IPS-15b (cell line): ENCODE measurements around the gene FCHO2.

Experiments
- H3K27me3 ChIP-seq: one replicate; pipeline ENCODE4 v1.6.1; 2013; ENCODE audit warnings: low read length; ENCODE audit not compliant: control insufficient read depth, insufficient read depth
- H3K36me3 ChIP-seq: one replicate; pipeline ENCODE4 v1.6.1; 2013; ENCODE audit warnings: low read length; ENCODE audit not compliant: control insufficient read depth, insufficient read depth
- H3K4me1 ChIP-seq: one replicate; pipeline ENCODE4 v1.6.1; 2013; ENCODE audit warnings: mild to moderate bottlenecking, low read length; ENCODE audit not compliant: control insufficient read depth, insufficient read depth
- H3K4me3 ChIP-seq: one replicate; pipeline ENCODE4 v1.5.1; 2013; ENCODE audit warnings: low read depth, low read length
- H3K9ac ChIP-seq: one replicate; pipeline ENCODE4 v1.6.1; 2013; ENCODE audit warnings: low read depth, mild to moderate bottlenecking, low read length
- H3K9me3 ChIP-seq: one replicate; pipeline ENCODE4 v1.6.1; 2013; ENCODE audit warnings: mild to moderate bottlenecking, low read length; ENCODE audit not compliant: control insufficient read depth, insufficient read depth

FCHO2 gene

DNA sequence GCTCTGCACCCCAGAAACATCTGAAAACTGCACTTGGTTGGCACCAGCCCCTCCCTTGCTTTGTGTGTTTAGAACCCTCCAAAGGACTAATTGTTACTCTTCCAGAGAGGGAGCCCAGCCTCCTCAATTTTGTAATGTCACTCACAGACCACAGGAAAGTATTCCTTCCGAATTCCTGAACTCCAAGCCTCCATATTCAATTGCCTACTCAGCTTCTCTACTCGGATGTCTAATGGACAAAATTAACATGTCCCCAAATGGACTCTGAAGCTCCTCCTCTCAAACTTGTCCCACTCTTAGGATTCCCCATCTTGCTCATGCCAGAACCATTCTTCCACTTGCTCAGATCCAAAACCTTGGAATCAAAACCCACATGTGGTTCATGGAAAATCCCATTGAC lies 160.7 kb downstream of the FCHO2 start:
- H3K36me3 ChIP-seq: no peaks in the 10 kb centered on the region
- no peak overlapping the region for H3K9ac ChIP-seq
- H3K4me1 ChIP-seq: no peaks in the 10 kb centered on the region
- no peak overlapping the region for H3K4me3 ChIP-seq
- H3K9me3 ChIP-seq: no peaks in the 10 kb centered on the region
- H3K27me3 ChIP-seq: peaks cover 41% of the 10 kb centered on the region

DNA sequence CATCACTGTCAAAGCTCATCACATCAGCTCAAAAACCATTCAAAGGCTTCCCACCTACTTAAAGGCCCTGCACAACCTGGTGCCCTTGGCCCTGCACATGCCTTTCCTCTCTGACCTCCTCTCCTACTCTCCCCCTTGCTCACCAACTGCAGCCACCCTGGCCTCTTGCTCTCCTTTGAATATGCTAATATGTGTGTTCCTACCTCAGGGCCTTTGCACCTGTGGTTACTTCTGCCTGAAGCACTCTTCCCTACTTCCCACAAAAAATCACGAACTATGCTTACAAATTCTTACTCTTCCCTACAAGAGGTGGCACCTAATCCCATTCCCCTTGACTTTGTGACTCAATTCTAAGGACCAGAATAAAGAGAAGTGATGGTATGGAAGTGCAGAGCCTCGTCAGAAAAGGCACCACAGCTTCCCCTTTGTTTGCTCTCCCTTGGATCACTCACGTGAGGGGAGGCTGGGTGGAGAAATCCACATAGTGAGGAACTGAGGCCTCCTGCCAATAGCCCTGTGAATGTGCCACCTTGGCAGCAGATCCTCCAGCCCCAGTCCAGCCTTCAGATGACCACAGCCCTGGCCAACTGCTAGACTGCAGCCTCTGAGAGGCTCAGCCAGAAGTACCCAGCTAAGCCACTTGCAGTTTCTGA lies 161.4 kb downstream of the FCHO2 start:
- Histone ChIP-seq H3K36me3 (no peaks in the 10 kb centered on the region), H3K9ac (no peak overlapping the region), H3K27me3 (peaks cover 48% of the 10 kb centered on the region), H3K4me3 (no peak overlapping the region), H3K4me1 (no peaks in the 10 kb centered on the region), H3K9me3 (no peaks in the 10 kb centered on the region)

- peaks cover 58% of the 10 kb centered on the region for H3K27me3 ChIP-seq
- H3K36me3 ChIP-seq: no peaks in the 10 kb centered on the region
- no peak overlapping the region for H3K9ac ChIP-seq
These were observed 162.6 kb downstream of the FCHO2 start for GRCh38 chr5:73118391-73118973.

GRCh38 chr5:73119451-73120157 lies 163.8 kb downstream of the FCHO2 start:
- H3K4me1 ChIP-seq: peaks cover 2% of the 10 kb centered on the region
- peak overlapping the region; percentile 41 for H3K9ac ChIP-seq
- H3K36me3 ChIP-seq: no peaks in the 10 kb centered on the region
- H3K27me3 ChIP-seq: peaks cover 61% of the 10 kb centered on the region
- H3K9me3 ChIP-seq: no peaks in the 10 kb centered on the region
- peak overlapping the region; percentile 71 for H3K4me3 ChIP-seq

More at GRCh38 chr5:73118391-73118973, 162.6 kb downstream of the FCHO2 start:
- Histone ChIP-seq H3K4me1 (peaks cover 2% of the 10 kb centered on the region), H3K9me3 (no peaks in the 10 kb centered on the region), H3K4me3 (no peak overlapping the region)

DNA sequence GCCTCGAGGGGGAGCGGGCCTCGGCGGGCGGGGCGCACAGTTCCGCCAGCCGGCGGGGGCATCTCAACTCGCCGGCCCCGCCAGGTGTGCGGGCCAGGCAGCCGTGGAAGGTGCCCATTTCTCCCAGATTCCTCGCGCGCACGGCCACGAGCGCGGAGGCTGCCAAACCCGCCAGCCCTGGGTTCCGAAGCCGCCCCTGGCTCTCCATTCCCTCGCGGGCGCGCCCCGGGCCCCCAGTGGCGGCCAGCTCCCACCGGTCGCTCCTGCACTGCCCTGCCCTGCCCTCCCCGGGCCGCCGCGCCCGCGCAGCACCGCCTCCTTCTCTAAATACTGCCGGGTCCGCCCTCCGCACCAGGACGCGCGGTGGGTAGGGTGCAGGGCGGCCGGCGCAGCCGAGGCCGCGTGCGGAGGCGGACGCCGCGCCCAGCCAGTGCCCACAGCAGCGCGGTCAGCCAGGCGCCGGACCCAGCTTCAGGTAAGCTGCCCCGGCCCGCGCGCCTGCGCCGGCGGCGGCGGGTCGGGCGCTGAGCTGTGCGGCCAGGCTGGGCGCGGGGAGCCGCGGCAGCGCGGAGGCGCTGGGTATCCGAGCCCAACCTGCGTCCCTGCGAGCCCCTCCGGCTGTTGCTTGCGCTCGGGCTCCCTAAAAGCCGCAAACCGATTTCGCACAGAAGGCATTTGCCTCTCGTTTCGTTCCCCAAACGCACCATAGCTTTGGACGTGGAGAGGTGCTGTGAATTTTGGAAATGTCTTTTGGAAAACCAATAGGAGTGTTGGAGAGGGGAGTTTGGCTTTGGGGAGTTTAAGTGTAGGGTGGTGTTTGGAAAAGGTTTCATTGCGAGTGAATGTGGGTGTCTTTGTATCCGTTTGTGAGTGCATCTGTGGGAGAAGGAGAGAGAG lies 164.6 kb downstream of the FCHO2 start, which contains the start of gene TMEM171:
TSS of gene TMEM171 (plus strand) at position 354 of the 897 bp plus-strand sequence. CDS start 2,799 bp downstream, outside the sequence.
- peak within 1 kb of the TSS; percentile 71 for H3K4me3 ChIP-seq

DNA sequence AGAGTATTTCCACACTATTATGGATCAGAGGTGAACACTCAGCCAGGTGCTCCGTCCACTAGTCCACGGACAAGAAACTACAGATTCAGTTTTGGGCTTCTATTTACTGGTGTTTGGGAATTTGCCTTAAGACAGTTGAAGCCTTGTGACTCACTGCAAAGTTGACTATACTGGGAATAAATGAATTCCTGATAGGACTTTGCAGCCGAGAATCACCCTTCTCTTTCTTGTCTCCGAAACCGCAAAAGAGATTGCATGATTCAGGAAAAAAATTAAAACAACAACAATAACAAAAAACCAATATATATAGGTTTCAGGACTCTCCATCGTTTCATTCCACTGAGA lies 165.2 kb downstream of the FCHO2 start:
- Histone ChIP-seq H3K27me3 (peaks cover 56% of the 10 kb centered on the region), H3K4me1 (peaks cover 2% of the 10 kb centered on the region), H3K36me3 (no peaks in the 10 kb centered on the region), H3K9me3 (no peaks in the 10 kb centered on the region), H3K9ac (peak overlapping the region; percentile 14), H3K4me3 (peak overlapping the region; percentile 71)

More for the DNA sequence above, 164.6 kb downstream of the FCHO2 start, which contains the start of gene TMEM171:
- peak within 1 kb of the TSS; percentile 41 for H3K9ac ChIP-seq
- no peaks in the 10 kb centered on the region for H3K36me3 ChIP-seq
- H3K9me3 ChIP-seq: no peaks in the 10 kb centered on the region
- peaks cover 59% of the 10 kb centered on the region for H3K27me3 ChIP-seq
- peaks cover 2% of the 10 kb centered on the region for H3K4me1 ChIP-seq

DNA sequence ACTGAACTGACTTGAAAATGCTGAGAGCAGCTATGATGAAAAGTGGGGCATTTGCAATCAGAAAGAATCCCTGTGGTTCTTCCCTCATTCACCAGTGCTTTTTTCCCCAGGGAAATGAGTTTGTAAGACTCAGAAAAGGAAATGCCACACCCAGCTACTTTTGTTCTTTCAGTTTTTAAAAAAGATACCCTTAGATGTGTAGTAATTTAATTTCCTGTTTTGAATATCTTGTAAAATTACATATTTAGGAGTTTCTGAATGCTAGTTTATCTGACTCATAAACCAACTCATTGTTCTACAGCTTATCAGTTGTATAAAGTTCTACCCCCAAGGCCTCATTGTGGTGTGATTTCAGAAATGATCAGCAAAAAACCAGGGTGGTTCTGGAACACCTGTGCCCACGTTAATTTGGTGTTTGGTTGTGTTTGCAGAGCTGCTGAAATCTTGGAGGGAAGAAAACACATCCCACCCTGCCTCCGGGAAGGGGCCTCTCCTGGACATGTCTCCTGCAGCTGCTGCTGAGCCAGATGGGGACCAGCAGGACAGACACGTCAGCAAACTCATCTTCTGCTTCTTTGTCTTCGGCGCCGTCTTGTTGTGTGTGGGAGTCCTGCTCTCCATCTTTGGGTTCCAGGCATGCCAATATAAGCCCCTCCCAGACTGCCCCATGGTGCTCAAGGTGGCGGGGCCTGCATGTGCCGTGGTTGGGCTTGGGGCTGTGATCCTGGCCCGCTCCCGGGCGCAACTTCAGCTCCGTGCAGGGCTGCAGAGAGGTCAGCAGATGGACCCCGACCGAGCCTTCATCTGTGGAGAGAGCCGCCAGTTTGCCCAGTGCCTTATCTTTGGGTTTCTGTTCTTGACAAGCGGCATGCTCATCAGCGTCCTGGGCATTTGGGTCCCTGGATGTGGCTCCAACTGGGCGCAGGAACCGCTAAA lies 167.3 kb downstream of the FCHO2 start:
- Histone ChIP-seq H3K27me3 (peaks cover 48% of the 10 kb centered on the region), H3K4me3 (no peak overlapping the region)

DNA sequence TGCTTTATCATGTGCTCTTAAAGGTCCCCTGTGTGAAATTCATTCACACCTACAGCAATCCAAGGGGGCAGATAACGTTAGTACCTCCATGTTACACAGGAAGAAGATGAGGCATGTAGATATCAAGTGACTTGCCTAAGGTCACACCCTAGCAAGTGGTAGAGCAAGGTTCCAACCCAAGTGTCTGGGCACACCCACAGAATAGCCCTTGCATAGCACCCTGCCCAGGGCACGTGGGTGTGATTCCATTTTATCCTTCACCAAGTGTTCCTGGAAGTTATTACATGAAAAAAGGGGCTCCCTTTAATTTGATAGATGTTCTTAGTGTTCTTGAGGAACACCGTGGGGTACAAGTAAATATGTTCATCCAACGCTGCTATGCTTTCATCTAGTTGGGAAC lies 169.4 kb downstream of the FCHO2 start:
- Histone ChIP-seq H3K4me1 (peaks cover 2% of the 10 kb centered on the region), H3K27me3 (peaks cover 31% of the 10 kb centered on the region), H3K4me3 (no peak overlapping the region), H3K9me3 (no peaks in the 10 kb centered on the region), H3K9ac (no peak overlapping the region), H3K36me3 (no peaks in the 10 kb centered on the region)

More for the DNA sequence above, 167.3 kb downstream of the FCHO2 start:
- Histone ChIP-seq H3K9me3 (no peaks in the 10 kb centered on the region), H3K36me3 (no peaks in the 10 kb centered on the region), H3K4me1 (peaks cover 2% of the 10 kb centered on the region), H3K9ac (no peak overlapping the region)

- Histone ChIP-seq H3K27me3 (peaks cover 23% of the 10 kb centered on the region), H3K36me3 (no peaks in the 10 kb centered on the region), H3K9ac (no peak overlapping the region), H3K4me3 (no peak overlapping the region), H3K9me3 (no peaks in the 10 kb centered on the region), H3K4me1 (peaks cover 2% of the 10 kb centered on the region)
These were observed 170.5 kb downstream of the FCHO2 start for GRCh38 chr5:73126381-73126780.

GRCh38 chr5:73126957-73127356 lies 171.1 kb downstream of the FCHO2 start:
- H3K9me3 ChIP-seq: no peaks in the 10 kb centered on the region
- no peak overlapping the region for H3K4me3 ChIP-seq
- no peaks in the 10 kb centered on the region for H3K36me3 ChIP-seq
- H3K4me1 ChIP-seq: peaks cover 2% of the 10 kb centered on the region
- H3K9ac ChIP-seq: no peak overlapping the region
- peaks cover 17% of the 10 kb centered on the region for H3K27me3 ChIP-seq
